Lower leg skin (tissue), 3 donors: ENCODE data around the gene SYDE2.

Experiments used
- CTCF ChIP-seq, 3 donors: fragments of 450-650 bp; IDR thresholded peaks; one replicate each; pipeline ENCODE4 v1.5.1; 2016; ENCODE audit warnings: antibody characterized with exemption in 3 of 3, mild to moderate bottlenecking in 3 of 3, moderate library complexity in 2 of 3
- POLR2A ChIP-seq, 2 donors: fragments of 450-650 bp; IDR thresholded peaks; one replicate each; pipeline ENCODE4 v1.6.1; 2016 to 2017; ENCODE audit warnings: antibody characterized with exemption in 2 of 2, mild to moderate bottlenecking in 1 of 2, moderate library complexity in 1 of 2

GRCh38 chr1:85132078-85132720 lies 68.6 kb downstream of the SYDE2 start:
- no peak for TF ChIP-seq CTCF (IDR thresholded peaks at IDR 0.05)
- no peak for TF ChIP-seq POLR2A (IDR thresholded peaks at IDR 0.05)
